ENCODE measurements around the gene DERA. TPM values are rescaled to one million over a fixed set of nuclear protein-coding genes. Genes with fewer than 3 reads are reported as not detected.

DERA gene
- total and polyA plus RNA-seq, 2 of the 13 experiments (the other 11 are each of a cell fraction or from before 2014, with no cell fraction given): 24.0 to 51.3 TPM

- TF ChIP-seq ARID4A (CRISPR knock-in tag; IDR thresholded peaks at IDR 0.05; ENCODE audit: borderline replicate concordance) (no peak), ZNF615 (CRISPR knock-in tag; IDR thresholded peaks at IDR 0.05; ENCODE audit: borderline replicate concordance) (no peak), SNAPC4 (CRISPR knock-in tag; IDR thresholded peaks at IDR 0.05) (no peak), ISX (CRISPR knock-in tag; conservative IDR thresholded peaks at IDR 0.05) (no peak), ZSCAN9 (CRISPR knock-in tag; IDR thresholded peaks at IDR 0.05; ENCODE audit: borderline replicate concordance) (no peak), ZNF883 (CRISPR knock-in tag; IDR thresholded peaks at IDR 0.05; ENCODE audit: not compliant biosample characterization) (no peak), ZBTB44 (CRISPR knock-in tag; IDR thresholded peaks at IDR 0.05) (no peak), REL (CRISPR knock-in tag; conservative IDR thresholded peaks at IDR 0.05) (no peak), TCF7 (IDR thresholded peaks at IDR 0.05; ENCODE audit: low read depth) (no peak), SNAPC2 (CRISPR knock-in tag; IDR thresholded peaks at IDR 0.05) (no peak)
These were observed 47.1 kb upstream of the DERA start (continued) for GRCh38 chr12:15863984-15864383.

Data from HepG2 (cell line).